ENCODE results near the gene ERF.
"Not testable (repeated sequence)": the region's sequence is repeated elsewhere in the genome, so short reads cannot be mapped to it uniquely, and the experiment has no call there.

The ERF gene

DNA sequence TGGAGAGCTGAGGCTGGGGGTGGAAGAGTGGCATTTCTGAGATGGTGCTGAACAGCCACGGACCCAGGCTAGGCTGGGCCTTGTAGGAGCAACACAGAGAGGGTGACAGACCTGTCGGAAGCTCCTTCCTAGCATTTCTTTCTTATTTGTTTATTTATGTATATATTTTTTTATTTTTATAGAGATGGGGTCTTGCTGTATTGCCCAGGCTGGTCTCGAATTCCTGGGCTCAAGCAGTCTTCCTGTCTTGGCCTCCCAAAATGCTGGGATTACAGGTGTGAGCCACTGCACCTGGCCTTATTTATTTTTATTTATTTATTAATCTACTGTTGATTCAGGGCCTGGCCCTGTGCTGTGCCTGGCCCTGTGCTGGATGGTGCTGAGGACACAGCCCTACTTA is 20.6 kb upstream of the ERF start:
- in situ Hi-C loops (cut with HindIII; ENCODE audit: low sequenced_read_pairs) = no loop called here

DNA sequence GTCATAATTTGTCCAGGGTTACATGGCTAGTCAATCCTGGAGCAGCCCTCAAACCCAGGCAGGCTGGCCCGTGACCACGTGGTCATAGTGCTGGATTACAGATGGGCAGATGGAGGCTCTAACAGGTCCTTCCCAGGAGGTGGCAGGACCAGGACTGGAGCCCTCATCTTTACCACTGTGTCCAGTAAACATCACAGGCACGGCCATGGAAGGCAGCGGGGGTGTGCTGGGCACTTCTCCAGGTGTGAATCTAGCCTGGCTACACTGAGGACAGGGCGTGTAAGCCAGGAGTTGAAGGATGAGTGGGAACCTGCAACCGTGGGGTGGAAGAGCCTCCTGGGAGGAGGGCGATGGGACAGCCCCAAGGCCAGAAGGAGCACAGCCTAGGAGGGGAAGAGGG is 20.2 kb upstream of the ERF start:
- in situ Hi-C loops (cut with HindIII; ENCODE audit: low sequenced_read_pairs) = no loop called here

DNA sequence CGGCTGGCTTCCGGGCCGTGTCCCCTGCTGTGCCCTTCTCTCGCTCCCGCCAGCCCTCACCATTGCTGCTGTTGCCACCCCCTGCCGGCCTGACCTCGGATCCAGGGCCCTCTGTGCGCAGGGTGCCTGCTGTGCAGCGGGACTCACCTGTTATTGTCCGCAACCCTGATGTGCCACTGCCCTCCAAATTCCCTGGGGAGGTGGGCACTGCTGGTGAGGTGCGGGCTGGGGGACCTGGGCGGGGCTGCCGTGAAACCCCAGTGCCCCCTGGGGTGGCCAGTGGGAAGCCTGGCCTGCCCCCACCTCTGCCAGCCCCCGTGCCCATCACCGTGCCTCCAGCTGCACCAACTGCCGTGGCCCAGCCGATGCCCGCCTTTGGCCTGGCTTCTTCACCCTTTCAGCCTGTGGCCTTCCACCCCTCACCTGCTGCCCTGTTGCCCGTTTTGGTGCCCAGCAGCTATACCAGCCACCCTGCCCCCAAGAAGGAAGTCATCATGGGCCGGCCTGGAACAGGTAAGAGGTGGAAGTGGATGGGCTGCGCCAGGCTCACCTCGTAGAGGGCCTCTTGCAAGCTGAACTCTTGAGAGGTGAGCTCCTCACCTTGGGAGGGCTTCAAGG is 19.2 kb upstream of the ERF start:
- in situ Hi-C loops (cut with HindIII; ENCODE audit: low sequenced_read_pairs) = no loop called here

DNA sequence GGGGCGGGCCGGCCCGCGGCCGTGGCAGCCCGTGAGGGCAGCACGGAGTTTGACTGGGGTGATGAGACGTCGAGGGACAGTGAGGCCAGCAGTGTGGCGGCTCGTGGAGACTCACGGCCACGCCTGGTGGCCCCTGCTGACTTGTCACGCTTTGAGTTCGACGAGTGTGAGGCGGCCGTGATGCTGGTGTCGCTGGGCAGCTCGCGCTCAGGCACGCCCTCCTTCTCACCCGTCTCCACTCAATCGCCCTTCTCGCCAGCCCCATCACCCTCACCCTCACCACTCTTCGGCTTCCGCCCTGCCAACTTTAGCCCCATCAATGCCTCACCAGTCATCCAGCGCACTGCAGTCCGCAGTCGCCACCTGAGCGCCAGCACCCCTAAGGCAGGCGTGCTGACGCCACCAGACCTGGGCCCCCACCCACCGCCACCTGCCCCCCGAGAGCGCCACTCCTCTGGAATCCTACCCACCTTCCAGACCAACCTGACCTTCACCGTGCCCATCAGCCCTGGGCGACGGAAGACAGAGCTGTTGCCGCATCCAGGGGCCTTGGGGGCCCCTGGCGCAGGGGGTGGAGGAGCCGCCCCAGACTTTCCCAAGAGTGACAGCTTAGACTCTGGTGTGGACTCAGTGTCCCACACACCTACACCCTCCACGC is 18.6 kb upstream of the ERF start:
- in situ Hi-C loops (cut with HindIII; ENCODE audit: low sequenced_read_pairs) = no loop called here

DNA sequence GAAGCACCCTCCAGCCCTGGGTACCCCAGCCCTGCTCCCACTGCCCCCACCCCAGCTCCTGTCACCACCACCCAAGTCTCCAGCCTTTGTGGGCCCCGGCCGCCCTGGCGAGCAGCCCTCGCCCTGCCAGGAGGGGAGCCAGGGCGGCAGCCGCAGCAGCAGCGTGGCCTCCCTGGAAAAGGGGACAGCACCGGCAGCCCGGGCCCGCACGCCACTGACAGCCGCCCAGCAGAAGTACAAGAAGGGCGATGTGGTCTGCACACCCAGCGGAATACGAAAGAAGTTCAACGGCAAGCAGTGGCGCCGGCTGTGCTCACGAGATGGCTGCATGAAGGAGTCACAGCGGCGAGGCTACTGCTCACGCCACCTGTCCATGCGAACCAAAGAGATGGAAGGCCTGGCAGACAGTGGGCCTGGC is 18.1 kb upstream of the ERF start:
- in situ Hi-C loops (cut with HindIII; ENCODE audit: low sequenced_read_pairs) = no loop called here

DNA sequence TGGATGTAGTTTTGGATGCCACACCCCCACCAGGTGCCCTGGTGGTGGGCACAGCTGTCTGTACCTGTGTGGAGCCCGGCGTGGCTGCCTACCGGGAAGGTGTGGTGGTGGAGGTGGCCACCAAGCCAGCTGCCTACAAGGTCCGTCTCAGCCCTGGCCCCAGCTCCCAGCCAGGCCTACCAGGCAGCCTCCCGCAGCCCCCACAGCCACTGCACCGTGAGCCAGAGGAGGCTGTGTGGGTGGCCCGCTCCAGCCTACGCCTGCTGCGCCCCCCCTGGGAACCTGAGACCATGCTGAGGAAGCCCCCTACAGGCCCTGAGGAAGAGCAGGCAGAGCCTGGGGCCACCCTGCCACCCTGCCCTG is 17.6 kb upstream of the ERF start:
- in situ Hi-C loops (cut with HindIII; ENCODE audit: low sequenced_read_pairs) = no loop called here

DNA sequence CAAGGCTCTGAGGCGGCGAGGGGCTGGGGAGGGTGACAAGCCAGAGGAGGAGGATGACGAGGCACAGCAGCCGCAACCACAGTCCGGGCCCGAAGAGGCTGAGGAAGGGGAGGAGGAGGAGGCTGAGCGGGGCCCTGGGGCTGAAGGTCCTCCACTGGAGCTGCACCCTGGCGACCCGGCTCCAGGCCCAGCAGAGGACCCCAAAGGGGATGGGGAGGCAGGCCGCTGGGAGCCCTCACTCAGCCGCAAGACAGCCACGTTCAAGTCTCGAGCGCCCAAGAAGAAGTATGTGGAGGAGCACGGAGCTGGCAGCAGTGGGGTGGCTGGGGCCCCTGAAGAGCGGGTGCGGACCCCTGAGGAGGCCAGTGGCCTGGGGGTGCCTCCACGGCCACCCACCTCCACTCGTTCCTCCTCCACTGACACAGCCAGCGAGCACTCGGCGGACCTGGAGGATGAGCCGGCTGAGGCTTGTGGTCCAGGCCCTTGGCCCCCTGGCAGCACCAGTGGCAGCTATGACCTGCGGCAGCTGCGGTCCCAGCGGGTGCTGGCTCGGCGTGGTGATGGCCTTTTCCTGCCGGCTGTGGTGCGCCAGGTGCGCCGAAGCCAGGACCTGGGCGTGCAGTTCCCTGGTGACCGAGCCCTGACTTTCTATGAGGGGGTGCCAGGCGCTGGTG is 17.1 kb upstream of the ERF start:
- in situ Hi-C loops (cut with HindIII; ENCODE audit: low sequenced_read_pairs) = no loop called here

DNA sequence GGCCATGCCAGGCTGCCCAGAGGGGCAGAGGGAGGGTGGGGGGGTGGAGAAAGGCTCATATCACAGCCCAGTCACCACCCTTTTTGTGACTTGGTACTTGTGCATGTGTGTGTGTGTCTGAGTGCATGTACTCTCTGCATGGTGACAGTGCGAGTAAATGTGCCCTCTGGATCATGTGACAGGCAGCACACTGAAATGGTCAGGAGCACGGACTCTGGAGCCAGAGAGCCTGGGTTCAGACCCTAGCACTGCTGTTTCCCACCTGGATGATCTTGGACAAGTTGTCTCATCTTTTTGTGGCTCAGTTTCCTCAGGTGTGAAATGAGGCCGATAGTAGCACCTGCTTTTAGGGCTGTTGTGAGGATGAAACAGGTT is 16.1 kb upstream of the ERF start:
- in situ Hi-C loops (cut with HindIII; ENCODE audit: low sequenced_read_pairs) = no loop called here

DNA sequence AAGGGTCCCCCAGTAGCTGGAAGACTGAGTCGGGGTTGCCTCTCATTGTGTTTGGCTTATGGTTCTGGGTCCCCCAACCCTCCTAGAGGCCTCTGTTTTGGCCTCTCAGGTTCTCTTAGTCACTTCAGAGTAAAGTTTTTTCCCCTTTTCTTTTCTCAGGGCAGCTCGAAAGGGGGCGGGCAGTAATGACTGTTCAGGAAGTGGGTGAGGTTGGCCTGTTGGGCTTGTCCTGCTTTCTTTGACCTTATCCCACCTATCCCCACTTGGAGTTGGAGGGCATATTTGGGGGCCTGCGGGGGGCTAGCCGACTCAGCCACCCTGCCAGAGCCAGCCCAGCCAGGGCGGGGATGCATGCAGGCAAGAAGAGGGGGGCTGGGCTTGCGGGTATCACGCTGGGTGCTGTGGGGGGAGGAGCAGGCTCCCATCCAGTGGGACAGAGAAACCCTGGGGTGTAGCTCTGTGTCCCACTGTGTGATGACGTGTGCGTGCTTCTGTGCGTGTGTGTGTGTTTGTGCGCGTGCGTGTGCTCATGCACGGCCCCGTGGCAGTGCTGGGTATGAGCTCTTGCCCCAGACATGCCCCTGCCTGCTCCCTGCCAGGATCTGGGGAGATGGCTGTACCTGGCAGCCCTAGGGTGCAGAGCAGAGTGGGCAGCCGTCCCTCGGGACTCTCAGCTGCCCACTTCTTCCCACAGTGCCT is 15.6 kb upstream of the ERF start:
- in situ Hi-C loops (cut with HindIII; ENCODE audit: low sequenced_read_pairs) = no loop called here

DNA sequence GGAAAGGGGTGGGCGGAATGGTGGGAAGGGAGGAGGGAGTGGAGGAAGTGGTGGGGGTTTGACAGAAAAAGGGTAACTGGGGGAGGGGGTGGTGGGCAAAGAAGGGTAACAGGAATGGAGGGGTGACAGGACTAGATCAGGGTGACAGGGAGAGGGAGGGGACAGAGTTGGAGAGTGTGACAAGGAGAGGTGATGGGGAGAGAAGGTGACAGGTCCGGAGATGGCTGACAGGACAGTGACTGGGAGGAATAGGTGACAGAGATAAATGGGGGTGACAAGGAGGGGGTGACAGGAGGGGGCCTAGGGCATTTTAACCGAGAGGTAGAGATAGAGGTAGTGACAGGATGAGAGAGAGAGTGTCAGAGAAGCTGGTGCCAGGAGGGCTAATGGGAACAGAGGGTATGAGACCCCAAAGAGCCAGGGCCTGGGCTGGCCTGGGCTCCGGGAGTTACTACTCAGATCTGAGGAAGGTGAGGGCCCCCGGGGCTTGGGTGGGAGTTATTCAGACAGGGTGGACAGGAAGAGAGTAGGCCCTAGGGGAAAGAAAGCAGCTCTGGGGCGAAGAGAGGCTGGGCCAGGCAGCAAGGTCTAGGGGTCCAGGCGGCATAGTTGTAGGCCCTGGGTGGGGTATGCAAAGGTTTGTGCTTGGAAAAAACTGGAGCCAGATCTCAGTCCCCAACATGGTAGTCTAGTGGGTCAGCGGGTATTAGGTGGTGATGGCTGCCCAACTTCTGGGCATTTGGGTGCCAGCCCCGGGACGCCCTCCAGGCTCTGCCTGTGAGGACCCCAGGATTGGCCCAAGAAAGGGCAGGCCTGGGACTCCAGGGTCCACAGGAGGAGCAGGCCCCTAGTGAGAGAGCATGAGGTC is 14.8 kb upstream of the ERF start:
- in situ Hi-C loops (cut with HindIII; ENCODE audit: low sequenced_read_pairs) = no loop called here

DNA sequence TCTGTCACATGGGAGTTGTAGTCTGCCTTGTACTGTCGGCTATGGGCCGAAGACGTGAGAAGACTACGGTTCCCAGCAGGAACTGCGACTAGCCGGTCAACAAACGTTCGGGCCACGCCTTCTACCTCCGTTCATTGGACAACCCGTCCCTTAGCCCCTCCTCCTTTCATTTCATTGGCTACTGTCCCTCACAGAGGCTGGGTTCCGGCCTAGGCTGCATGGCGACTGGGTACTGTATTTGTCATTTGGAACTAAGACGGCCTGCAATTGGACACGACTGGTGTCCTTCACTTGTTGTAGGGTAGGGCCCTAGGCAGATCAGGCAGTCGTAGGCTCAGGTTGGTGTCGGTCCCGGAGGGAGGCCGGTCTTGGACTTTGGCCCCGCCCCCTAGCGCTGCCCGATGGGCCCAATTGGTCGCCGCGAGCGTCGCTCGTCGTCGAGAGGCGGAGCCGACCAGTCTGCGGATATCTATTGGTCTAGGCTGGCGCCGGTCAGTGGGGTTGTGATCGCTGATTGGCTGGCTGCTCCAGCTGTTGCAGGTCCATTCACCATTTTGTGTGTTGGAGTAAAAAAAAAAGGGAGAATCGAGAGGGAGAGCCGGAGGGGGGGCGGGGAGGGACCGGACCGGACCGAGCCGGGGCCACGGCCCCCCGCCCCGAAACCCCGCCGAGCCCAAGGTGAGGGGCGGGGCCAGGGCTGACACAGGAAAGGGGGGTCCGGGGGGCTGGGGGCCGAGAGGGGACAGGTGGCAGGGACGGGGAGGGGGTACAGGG is 14.0 kb upstream of the ERF start, which contains the start of gene CIC:
TSS of gene CIC (plus strand) at position 549 of the 774 bp plus-strand sequence. CDS start 2,532 bp downstream, outside the sequence.
- in situ Hi-C loops (cut with HindIII; ENCODE audit: low sequenced_read_pairs) = no loop called here

DNA sequence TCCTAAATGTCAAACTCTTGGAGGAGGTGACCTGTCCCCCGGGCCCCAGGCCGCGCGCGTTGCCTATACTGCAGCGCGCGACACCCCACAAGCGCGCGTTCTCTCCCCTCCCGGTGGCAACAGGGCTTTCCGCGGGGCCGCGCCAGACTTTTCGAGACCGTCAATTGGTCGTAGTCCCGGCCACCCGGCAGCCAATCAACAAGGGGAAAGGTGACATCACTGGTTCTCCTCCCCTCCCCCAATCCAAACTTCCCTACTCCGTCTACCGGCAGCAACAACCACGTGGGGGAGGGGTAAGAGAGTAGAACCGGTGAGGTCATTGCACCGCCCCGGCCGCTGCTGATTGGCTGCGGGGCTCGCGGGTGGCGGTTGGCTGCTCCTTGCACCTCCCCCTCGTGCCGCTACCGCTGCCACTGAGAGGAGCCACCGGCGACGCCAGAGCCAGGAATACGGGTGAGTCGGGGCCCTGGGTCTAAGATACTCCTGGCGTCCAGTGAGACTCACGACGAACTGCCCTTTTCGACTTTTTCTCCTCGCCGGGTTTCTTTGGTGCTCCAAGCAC is 13.3 kb upstream of the ERF start:
- in situ Hi-C loops (cut with HindIII; ENCODE audit: low sequenced_read_pairs) = no loop called here

DNA sequence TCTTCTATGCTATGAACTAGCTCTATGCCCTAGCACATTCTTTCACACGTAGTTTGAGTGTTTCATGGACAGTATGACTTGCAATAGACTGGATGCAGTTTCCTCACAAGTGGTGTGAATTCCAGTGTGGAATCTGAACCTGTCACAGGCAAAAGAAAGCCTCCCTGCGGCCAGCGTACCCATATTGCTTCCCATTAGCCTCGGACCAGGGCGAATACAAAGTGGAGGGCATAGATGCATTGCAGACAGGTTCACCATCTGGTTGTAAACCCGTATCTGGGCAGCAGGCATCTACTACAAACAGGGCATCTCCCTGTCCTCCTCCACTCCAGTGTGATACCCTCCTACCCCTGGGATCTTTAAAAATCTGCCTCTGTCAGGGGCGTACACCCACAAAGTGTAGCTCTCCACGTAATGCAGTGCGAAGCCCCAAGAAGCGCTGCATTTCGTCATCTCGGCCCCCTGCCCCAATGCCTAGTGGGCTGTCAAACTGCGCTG is 12.8 kb upstream of the ERF start:
- in situ Hi-C loops (cut with HindIII; ENCODE audit: low sequenced_read_pairs) = no loop called here

DNA sequence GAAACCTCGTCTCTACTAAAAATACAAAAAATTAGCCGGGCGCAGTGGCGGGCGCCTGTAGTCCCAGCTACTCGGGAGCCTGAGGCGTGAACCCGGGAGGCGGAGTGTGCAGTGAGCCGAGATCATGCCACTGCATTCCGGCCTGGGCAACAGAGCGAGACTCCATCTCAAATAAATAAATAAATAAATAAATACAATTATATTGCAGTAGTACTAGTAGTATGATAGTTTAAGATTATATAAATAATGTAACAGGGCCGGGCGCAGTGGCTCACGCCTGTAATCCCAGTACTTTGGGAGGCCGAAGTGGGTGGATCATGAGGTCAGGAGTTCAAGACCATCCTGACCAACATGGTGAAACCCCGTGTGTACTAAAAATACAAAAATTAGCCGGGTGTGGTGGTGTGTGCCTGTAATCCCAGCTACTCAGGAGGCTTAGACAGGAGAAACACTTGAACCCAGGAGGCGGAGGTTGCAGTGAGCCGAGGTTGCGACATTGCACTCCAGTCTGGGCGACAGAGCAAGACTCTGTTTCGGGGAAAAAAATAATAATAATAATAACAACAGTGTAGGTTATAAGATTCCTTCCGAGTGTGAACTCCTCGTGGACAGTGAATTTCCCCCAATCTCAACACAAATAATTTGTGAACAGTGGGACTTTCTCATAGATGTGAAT is 12.1 kb upstream of the ERF start:
- in situ Hi-C loops (cut with HindIII; ENCODE audit: low sequenced_read_pairs) = not testable (repeated sequence)

DNA sequence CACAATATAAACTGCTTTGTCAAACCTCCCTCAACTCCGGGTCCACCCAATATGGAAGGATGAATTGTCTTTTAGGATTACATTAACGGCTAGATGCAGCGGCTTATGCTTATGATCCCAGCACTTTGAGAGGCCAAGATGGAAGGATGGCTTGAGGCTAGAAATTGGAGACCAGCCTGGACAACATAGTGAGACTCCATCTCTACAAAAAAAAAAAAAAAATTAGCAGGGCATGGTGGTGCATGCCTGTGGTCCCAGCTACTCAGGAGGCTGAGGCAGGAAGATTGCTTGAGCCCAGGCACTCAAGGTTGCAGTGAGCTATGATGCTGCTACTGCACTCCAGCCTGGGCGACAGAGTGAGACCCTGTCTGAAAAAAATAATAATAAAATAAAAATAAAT is 11.2 kb upstream of the ERF start:
- in situ Hi-C loops (cut with HindIII; ENCODE audit: low sequenced_read_pairs) = not testable (repeated sequence)

DNA sequence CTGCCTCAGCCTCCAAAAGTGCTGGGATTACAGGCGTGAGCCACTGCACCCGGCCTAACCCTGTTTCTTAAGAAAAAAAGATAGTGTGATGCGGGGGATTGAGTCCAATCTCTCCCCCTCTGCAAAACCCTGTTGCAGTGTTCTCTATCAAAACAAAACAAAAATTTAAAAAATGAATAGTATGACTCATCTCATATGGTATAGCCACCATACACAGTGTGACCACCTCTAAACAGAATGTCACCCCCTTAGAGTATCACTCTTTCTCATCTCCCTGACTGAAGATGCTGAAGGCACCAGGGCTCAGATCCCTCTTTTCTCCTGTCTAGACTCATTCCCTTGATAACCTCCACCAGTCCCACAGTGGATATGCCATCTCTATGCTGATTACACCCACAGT is 6.8 kb upstream of the ERF start:
- in situ Hi-C loops (cut with HindIII; ENCODE audit: low sequenced_read_pairs) = no loop called here

DNA sequence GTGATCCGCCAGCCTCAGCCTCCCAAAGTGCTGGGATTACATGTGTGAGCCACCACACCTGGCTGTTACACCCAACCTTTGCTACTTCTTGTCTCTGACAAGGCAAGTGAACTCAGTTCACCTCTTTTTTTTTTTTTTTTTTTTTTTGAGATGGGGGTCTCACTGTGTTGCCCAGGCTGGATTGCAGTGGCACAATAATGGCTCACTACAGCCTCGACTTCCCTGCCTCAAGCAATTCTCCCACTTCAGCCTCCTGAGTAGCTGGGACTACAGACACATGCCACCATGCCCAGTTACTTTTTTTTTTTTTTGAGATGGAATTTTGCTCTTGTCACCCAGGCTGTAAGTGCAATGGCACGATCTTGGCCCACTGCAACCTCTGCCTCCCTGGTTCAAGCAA is 2.9 kb upstream of the ERF start:
- in situ Hi-C loops (cut with HindIII; ENCODE audit: low sequenced_read_pairs) = not testable (repeated sequence)

DNA sequence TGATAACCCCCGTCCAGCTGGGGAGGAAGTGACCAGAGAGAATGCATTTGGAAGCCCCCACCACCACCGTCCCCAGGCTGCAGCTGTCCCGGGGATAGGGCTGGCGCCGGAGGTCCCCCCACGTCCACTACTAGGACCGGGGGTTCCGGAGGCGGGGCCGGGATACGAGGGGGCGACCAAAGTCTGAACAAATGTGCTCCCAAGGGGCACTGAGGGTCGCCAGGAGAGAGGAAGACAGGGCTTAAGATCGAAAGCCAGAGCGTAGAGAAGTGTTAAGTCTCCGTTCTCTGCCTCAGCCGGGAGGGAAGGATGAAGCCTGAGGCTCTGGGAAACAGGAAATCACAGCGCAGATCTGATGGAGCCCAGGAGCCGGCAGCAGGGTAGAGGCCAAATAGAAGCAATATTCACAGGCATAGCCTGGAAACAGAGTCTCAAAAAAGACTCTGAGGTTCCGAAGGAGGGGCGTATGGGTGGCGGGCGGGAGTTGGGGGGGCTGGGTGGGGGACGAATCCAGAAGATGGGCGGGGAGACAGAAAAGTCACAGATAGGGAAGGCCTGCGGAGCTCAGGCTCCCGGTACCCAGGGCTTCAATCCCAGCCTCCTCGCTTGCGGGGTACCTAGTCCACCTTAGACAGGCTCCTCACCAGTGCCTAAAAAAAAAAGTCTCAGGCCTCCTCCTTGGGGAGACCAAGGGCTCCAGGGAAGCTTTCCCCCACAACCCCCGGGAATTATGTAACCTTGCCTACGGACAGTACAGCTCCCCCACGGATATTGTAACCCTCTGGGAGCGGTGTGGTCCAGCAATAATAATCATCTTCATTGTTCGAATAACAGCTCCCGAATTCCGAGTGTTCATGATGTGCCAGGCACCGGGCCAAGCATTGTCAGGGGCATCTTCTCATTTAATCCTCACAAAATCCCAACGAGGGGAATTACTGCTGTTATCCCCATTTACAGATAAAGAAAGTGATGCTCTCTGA is 1.1 kb upstream of the ERF start:
- in situ Hi-C loops (cut with HindIII; ENCODE audit: low sequenced_read_pairs) = no loop called here
